Hippocampal formation (tissue), 2 donors: ENCODE measurements around the gene CDH23.
A peak's percentile ranks its signal among the peaks of the same experiment; 100 is the strongest.

ENCODE experiments used
- DNase-seq, 2 donors: peaks; one replicate each; lab custom pipeline; 2025; lab: John Stamatoyannopoulos, UW

Gene CDH23

GRCh38 chr10:71722849-71723248, 326.1 kb downstream of the CDH23 start:
- no peak for DNase-seq

- DNase-seq: no peak
Observed at GRCh38 chr10:71723311-71723710, 326.6 kb downstream of the CDH23 start.

GRCh38 chr10:71724539-71724938, 327.8 kb downstream of the CDH23 start:
- no peak for DNase-seq

DNA sequence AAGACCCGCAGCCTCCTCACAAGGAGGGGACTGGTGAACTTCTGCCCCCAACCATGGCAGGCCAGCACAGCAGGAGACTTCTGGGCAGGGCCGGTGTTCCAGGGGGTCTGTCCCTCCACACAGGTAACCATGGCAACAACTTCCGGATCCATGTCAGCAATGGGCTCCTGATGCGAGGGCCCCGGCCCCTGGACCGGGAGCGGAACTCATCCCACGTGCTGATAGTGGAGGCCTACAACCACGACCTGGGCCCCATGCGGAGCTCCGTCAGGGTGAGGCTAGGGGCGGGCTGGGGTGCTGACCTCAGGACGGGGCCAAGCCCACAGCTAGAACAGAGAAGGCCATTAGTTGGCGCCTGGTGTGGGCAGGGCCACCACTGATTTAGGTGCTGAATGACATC, 328.5 kb downstream of the CDH23 start:
- no peak for DNase-seq

DNA sequence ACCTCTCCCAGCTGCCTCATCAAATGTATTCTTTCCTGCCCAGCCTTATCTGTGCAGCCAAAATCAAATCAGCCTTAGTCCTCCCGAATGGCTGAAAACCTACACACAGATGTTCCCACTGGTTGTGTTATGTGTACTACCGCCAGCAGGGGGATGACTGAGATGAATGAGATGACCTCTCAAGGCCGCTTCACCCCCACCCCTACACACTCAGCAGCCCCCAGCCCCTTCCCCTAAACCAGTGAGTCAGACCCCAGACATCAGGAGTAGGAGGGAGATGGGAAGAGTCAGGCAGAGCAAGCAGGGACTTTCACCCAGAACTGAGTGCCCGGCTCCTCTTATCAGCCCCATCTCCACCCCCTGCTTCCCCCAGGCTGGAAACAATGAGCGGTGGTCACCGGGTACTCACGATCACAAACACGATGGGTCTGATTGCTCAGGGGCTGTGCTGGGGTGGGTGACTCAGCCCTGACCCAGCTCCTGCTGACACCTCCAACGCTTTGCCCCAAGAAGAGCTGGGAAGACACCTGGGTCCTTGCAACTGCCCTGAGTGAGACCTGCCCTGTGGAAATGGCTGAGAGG, 329.4 kb downstream of the CDH23 start:
- DNase-seq: no peak

DNA sequence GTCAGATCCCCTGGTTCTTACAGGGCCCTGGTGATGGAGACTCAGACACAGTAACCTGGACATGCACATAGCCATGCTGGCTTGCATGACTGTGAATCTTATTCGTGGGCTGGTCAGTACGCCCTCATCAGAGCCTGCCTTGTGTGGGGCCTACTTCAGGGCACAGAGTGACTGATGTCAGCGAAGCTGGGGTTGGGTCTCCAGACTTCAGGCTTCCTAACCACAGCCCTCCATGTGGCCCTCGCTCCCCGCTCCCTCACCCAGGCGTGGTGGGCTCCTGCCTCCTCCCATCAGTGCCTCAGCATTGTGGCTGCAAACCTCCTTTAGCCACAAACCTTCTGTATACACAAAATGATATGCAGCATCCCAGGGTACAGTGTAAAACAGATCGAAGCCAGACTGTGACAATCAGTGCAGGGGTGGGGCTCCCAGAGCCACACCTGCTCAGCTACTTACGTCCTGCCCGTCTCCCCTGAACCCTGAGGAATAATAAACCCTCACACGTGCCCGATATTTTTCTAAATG, 329.9 kb downstream of the CDH23 start:
- no peak for DNase-seq

DNA sequence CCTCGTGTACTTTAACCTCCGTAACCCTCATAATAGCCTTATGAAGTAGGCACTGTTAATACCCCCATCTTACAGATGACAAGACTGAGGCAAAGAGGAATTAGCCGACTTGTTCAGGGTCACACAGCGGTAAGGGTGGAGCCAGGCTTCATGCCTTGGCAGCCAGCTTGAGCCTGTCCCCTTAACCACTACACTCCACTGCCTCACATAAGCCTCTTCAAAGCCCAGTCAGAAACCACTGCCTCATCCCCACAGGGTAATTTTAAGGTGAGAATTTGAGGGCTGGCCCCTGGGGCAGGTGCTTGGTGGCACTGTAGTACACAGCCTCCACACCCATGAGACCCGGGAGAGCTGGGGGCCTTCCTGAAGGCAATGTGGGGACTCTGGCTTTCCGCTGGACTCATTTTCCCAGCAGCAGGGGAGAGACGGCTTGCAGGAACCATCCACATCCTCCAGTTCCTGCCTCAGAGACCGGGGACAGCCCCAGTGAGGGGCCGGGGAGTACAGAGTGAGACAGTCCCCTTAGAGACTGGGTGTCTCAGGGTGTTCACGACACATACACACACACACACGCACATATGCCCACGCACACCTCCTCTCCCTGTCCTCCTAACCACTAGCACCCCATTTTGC, 330.5 kb downstream of the CDH23 start:
- DNase-seq: no peak

DNA sequence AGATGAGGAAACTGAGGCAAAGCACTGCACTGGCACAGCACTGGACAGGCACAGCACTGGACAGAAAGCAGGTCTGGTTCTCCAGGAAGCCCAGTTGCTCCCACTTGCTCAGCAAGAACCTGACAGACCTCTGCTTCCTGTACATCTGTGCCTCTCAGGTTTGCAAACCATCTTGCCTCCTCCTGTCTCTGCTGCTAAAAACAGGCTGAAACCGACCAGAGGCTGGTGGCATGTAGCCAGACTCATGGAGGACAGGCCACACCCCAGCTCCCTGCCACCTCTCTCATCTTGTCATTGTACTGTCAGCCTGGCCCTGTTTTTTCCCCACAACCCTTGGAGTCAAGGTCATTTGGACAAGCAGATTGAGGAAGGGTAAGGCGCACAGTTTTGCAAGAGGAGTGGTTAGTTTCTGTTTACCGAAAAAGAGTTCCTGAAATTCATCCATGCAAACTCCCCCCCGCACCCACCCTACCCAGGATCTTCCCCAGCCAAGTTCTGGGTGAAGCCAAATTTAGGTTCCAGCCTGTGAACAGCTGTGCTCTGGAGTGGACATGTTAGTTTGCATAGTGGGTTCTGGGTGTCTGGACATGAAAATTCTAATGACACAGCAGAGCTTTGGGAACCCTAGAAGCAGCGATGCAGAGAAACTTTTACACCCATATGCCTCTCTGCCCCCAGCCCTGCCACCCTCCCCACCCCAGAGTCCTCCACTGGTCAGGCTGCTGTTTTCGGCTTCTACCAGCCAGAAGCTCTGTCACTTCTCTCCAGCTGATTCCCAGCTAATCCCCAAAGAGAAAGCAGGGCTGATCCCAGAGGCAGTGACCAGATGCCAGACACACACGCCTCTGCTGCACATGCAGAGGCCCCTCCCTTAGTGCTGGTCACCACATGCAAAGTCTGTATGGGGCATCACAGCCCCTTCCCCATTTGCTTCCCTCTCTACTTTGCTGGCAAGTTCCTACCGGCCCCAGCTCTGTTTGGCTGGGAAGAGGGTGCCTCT, 331.3 kb downstream of the CDH23 start:
- DNase-seq: peak; percentile 18 to 31

GRCh38 chr10:71729161-71729636, 332.5 kb downstream of the CDH23 start:
- peak in 1 of 2 donors; percentile 23 for DNase-seq

DNA sequence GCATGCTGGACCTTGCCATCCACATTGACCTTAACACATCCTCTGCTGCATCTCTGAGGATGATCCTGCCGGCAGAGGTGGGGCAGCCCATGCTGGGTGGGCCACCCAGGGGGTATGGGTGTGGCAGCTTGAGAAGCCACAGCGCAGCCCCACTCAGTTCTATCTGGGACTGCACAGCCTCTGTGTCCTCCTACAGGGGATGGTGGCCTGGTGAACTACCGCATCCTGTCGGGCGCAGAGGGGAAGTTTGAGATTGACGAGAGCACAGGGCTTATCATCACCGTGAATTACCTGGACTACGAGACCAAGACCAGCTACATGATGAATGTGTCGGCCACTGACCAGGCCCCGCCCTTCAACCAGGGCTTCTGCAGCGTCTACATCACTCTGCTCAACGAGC, 335.1 kb downstream of the CDH23 start:
- no peak for DNase-seq

GRCh38 chr10:71734797-71735196, 338.1 kb downstream of the CDH23 start:
- no peak for DNase-seq

GRCh38 chr10:71735709-71736569, 339.2 kb downstream of the CDH23 start:
- DNase-seq: no peak

- DNase-seq: no peak
Observed at GRCh38 chr10:71736570-71736952, 339.8 kb downstream of the CDH23 start.

- DNase-seq: no peak
Observed at GRCh38 chr10:71737001-71737833, 340.5 kb downstream of the CDH23 start.

DNA sequence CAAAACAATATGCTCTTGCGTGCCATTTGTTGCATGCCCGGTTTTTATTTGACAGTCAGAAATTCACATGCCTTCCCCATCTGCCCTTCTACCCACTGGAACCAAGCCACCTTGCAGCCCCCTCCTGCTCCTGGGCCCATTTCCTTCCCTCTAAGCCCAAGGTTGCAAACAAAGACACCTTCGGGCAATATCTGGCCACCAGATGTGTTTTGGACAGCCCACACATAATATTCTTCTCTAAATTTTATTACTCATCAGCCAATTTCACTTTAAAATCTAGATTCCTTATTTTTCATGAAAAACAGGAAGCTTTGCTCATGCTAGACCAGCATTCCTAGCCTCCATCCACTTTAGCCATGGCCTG, 341.1 kb downstream of the CDH23 start:
- no peak for DNase-seq

DNA sequence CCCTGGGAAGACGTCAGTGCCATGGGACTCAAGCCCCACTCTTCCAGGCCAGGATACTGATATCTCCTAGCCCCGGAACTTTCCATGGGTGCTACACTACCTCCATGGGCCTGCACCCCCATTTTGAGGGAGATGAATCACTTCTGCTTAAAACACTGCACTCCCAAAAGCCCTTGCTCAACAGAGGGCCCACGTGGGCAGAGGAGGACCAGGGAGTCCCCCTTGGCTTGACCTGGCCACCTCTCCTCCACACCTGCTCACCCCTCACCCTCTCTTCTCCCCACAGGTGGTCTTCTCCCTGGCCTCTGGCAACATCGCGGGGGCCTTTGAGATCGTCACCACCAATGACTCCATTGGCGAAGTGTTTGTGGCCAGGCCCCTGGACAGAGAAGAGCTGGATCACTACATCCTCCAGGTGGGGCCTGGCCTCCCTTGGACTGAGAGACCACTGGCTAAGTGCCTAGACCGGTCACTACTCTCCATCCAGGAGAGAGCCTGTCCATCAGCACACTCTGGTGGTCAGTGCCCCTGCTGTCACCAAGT, 342.7 kb downstream of the CDH23 start:
- DNase-seq: no peak

DNA sequence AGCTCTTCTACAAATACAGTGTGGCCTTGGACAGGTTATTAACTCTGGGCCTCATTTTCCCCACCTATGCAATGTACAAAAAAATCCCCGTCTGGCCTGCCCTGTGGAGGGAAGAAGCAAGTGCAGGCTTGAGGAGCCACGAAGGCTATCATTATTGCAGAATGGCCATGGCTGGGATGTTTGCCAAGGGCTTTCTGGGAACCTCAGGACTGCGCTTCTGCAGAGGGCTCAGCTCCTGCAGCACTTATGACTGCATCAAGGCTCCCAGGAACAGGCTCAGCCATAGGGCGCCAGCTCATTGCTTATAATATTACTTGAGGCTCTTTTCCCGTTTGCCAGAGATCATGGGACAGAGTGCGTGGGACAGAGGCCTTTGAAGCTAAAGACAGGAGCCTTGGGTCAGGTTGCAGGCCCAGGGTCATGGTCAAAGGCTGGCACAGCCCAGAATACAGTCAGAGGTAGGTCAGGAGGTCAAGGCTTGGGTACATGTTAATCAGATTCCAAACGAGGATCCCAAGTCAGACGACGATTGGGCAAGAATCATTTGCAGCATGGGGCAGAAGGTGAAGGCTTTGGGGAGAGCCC, 343.4 kb downstream of the CDH23 start:
- peak in 1 of 2 donors; percentile 16 for DNase-seq

DNA sequence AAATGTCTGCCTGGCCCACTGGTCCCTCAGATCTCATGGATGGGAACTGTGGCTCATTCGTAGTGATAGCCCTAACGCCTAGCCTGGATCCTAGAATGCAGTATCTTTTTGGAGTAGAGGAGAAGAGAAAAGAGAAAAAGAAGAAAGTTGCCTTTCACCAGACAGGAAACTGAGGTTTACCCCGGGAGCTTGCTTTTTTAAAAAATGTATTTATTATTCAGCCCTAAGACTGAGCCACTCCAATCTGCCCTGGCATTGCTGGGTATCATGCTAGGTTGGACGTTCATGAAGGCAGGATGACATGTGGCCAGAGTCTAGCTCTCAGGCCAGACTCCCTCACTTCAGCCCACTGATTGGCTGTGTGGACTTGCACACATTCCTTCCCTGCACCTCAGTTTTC, 344.3 kb downstream of the CDH23 start:
- no peak for DNase-seq

DNA sequence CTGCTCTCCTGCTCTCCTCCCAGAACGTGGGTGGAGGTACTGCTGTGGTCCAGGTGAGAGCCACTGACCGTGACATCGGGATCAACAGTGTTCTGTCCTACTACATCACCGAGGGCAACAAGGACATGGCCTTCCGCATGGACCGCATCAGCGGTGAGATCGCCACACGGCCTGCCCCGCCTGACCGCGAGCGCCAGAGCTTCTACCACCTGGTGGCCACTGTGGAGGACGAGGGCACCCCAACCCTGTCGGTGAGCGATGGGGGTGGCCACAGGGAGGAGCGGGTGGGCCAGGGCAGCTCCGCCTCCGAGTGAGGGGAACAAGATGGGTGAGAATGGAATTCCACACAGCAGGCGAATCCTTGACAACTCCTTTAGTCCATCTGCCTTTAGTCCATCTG, 345.0 kb downstream of the CDH23 start:
- DNase-seq: no peak
